CD8-positive, alpha-beta memory T cell (primary cell): Measurements from ENCODE around the gene PIK3R5. TPM values are rescaled to one million over a fixed set of nuclear protein-coding genes. Genes with fewer than 3 reads are reported as not detected.

Source experiments
- CTCF ChIA-PET: fragments of 350-600 bp; sonication (Branson Sonifier 250); formaldehyde crosslinking; loops from one replicate; lab custom pipeline; 2021; ENCODE audit warnings: antibody characterized with exemption; lab: Charles Lee
- POLR2A ChIA-PET: fragments of 350-600 bp; sonication (Branson Sonifier 250); formaldehyde crosslinking; loops from one replicate; lab custom pipeline; 2021; ENCODE audit warnings: antibody characterized with exemption; lab: Charles Lee
- DNase-seq, 5 donors: peaks; one replicate each; pipeline versions ENCODE4 v3.0.0 to v3.0.0-alpha.2; 2020 to 2022; ENCODE audit warnings: mixed read lengths in 1 of 5
- H3K27ac ChIP-seq: one replicate; pipeline ENCODE4 v1.7.0; 2013; ENCODE audit warnings: low read depth, mild to moderate bottlenecking, low read length, moderate library complexity
- H3K27me3 ChIP-seq: 2 replicates; pipeline ENCODE4 v1.7.0; 2013; ENCODE audit warnings: low read length, mild to moderate bottlenecking; ENCODE audit not compliant: insufficient read depth, poor library complexity, severe bottlenecking
- H3K36me3 ChIP-seq: 2 replicates; pipeline ENCODE4 v1.7.0; 2013; ENCODE audit warnings: mild to moderate bottlenecking, low read length, moderate library complexity; ENCODE audit not compliant: insufficient read depth
- H3K4me1 ChIP-seq: 2 replicates; pipeline ENCODE4 v1.7.0; 2013; ENCODE audit warnings: mild to moderate bottlenecking, low read length, moderate library complexity; ENCODE audit not compliant: insufficient read depth
- H3K4me3 ChIP-seq: 2 replicates; pipeline ENCODE4 v1.7.0; 2013; ENCODE audit warnings: mild to moderate bottlenecking, low read length
- H3K9me3 ChIP-seq: 2 replicates; pipeline ENCODE4 v1.7.0; 2013; ENCODE audit warnings: mild to moderate bottlenecking, low read length
- H3K27ac Mint-ChIP-seq, 8 donors: one replicate each; pipeline ENCODE4 v1.8.0; 2020 to 2021; ENCODE audit warnings: mixed read lengths in 8 of 8, mild to moderate bottlenecking in 6 of 8, inconsistent platforms in 3 of 8, moderate library complexity in 3 of 8
- H3K27me3 Mint-ChIP-seq, 2 donors: one replicate each; pipeline ENCODE4 v1.8.0; 2020 to 2021; ENCODE audit warnings: mixed read lengths in 2 of 2, mild to moderate bottlenecking in 1 of 2, moderate library complexity in 1 of 2
- H3K36me3 Mint-ChIP-seq, 3 donors: one replicate each; pipeline ENCODE4 v1.8.0; 2020 to 2021; ENCODE audit warnings: mixed read lengths in 3 of 3, inconsistent platforms in 1 of 3, mild to moderate bottlenecking in 1 of 3
- H3K4me1 Mint-ChIP-seq, 3 donors: one replicate each; pipeline ENCODE4 v1.8.0; 2020 to 2021; ENCODE audit warnings: mixed read lengths in 3 of 3, inconsistent platforms in 1 of 3, mild to moderate bottlenecking in 1 of 3
- H3K4me3 Mint-ChIP-seq, 7 donors: one replicate each; pipeline ENCODE4 v1.8.0; 2020 to 2021; ENCODE audit warnings: mixed read lengths in 7 of 7, mild to moderate bottlenecking in 6 of 7, moderate library complexity in 4 of 7, inconsistent platforms in 2 of 7
- H3K9me3 Mint-ChIP-seq, 5 donors: one replicate each; pipeline ENCODE4 v1.8.0; 2020 to 2022; ENCODE audit warnings: mixed read lengths in 5 of 5, mild to moderate bottlenecking in 3 of 5, moderate library complexity in 2 of 5, inconsistent platforms in 1 of 5
- polyA plus RNA-seq: library from polyadenylated mRNA; unstranded; fragments of 300-500 nt; fragmentation: Illumina TruSeq; gene quantifications from one replicate; pipeline ENCODE4 v1.2.3, GENCODE V29; 2021
- total RNA-seq, 2 experiments: library from RNA; stranded (reverse); gene quantifications; one replicate each; pipeline ENCODE4 v1.2.3, GENCODE V29; 2021

The PIK3R5 gene
- total and polyA plus RNA-seq, 3 experiments from 2014 or later: 28.6 to 71.6 (median 30.2) TPM

DNA sequence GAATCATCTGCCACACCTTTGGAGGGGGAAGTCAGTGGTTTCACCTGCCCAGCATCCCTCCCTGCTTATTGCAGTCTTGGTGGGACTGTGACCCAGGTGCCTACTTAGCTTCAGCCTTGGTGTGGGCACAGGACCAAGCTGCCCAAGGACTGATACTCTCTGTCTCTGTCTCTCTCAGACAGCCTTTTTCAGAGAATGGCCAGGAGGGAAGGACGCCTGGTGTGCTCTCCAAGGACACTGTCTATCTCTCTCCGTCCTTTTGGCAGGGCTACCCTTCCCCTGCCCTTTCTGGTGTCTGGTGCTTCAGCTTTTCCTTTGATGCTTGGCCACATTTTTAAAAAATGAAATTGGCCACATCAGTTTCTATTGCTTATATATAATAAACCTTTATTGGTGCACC is 117.6 kb downstream of the PIK3R5 start:
- CTCF ChIA-PET: no interaction called here

DNA sequence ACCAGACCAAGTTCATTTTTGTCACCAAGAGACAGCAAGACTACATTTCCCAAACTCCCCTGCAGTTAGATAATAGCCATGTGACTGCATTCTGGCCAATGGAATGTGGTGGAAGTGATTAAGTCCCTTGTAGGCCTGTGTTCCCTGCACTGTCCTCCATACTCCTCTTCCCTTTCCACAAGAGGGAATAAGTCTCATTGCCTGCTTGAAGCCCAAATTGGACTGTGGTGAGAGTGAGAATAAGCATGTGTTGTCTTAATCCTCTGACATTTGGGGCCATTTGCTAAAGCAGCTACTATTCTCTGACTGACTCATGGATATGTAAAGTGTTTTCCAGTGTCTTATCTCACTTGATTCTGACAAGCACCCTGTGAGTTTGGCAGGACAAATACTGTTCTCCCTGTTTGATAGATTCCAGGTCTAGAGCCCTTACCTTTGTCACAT is 118.7 kb downstream of the PIK3R5 start:
- Mint-ChIP-seq H3K27me3 (peaks cover 0 to 1% of the 10 kb centered on the region in 2 donors), H3K36me3 (peaks cover 0 to 6% (median 2%) of the 10 kb centered on the region in 3 donors), H3K9me3 (peaks cover 0 to 2% (median 0%) of the 10 kb centered on the region in 5 donors), H3K4me1 (peaks cover 0 to 2% (median 0%) of the 10 kb centered on the region in 3 donors), H3K27ac (peak overlapping the region in 1 of 8 donors; percentile 50), H3K4me3 (no peak overlapping the region)
- Histone ChIP-seq H3K27ac (no peak overlapping the region), H3K4me3 (no peak overlapping the region), H3K4me1 (no peaks in the 10 kb centered on the region), H3K9me3 (no peaks in the 10 kb centered on the region), H3K27me3 (no peaks in the 10 kb centered on the region), H3K36me3 (no peaks in the 10 kb centered on the region)
- no peak for DNase-seq
- ChIA-PET CTCF (no interaction called here), POLR2A (no interaction called here)

More for the DNA sequence above, 117.6 kb downstream of the PIK3R5 start:
- H3K36me3 Mint-ChIP-seq: peaks cover 0 to 6% (median 2%) of the 10 kb centered on the region in 3 donors
- peaks cover 0 to 1% of the 10 kb centered on the region in 2 donors for H3K27me3 Mint-ChIP-seq
- POLR2A ChIA-PET: no interaction called here
- DNase-seq: no peak
- H3K4me1 Mint-ChIP-seq: peaks cover 0 to 2% (median 0%) of the 10 kb centered on the region in 3 donors
- Histone ChIP-seq H3K36me3 (no peaks in the 10 kb centered on the region), H3K4me1 (no peaks in the 10 kb centered on the region), H3K4me3 (no peak overlapping the region), H3K27me3 (no peaks in the 10 kb centered on the region), H3K27ac (no peak overlapping the region), H3K9me3 (no peaks in the 10 kb centered on the region)
- H3K9me3 Mint-ChIP-seq: peaks cover 0 to 2% (median 0%) of the 10 kb centered on the region in 5 donors
- H3K4me3 Mint-ChIP-seq: no peak overlapping the region
- H3K27ac Mint-ChIP-seq: no peak overlapping the region

DNA sequence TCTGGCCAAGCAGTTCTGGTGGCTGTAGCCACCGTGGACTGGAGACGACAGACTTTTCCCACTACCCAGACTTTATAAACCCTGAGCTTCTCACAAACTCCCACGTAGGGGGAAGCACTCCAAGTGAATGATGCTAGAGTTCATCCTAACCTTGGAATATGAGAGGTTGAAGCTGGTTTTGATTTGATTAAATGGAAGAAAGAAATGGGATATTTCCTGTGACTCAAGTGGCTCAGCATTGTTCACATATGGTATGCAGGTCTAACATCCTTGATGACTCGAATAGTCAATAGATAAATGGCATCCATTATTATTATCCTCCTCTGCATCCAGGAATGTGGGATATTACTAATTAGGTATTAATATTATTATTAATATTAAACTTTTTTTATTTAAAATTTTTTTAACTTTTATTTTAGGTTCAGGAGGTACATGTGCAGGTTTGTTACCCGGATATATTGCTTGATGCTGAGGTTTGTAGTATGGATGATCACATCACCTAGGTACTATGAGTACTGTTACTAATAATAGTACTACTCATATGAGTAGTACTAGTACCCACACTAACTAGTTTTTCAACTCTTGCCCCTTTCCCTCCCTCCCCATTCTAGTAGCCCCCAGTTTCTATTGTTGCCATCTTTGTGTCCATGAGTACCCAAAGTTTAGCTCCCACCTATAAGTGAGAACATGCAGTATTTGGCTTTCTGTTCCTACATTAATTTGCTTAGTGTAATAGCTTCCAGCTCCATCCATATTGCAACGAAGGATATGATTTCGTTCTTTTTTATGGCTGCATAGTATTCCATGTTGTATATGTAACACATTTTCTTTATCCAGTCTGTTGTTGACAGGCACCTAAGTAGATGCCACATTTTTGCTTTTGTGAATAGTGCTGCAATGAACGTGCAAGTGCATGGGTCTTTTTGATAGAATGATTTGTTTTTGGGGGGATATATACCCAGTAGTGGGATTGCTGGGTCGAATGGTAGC is 121.0 kb downstream of the PIK3R5 start:
- Histone ChIP-seq H3K4me3 (no peak overlapping the region), H3K27ac (no peak overlapping the region), H3K36me3 (no peaks in the 10 kb centered on the region), H3K4me1 (no peaks in the 10 kb centered on the region), H3K9me3 (no peaks in the 10 kb centered on the region), H3K27me3 (no peaks in the 10 kb centered on the region)
- no peak overlapping the region for H3K4me3 Mint-ChIP-seq
- CTCF ChIA-PET: no interaction called here
- H3K36me3 Mint-ChIP-seq: peaks cover 0 to 6% (median 2%) of the 10 kb centered on the region in 3 donors
- H3K27ac Mint-ChIP-seq: no peak overlapping the region
- POLR2A ChIA-PET: no interaction called here
- DNase-seq: no peak
- H3K27me3 Mint-ChIP-seq: peaks cover 0 to 1% of the 10 kb centered on the region in 2 donors
- H3K4me1 Mint-ChIP-seq: peaks cover 0 to 2% (median 0%) of the 10 kb centered on the region in 3 donors
- H3K9me3 Mint-ChIP-seq: peaks cover 0 to 2% (median 0%) of the 10 kb centered on the region in 5 donors

GRCh38 chr17:8843344-8843743 is 122.2 kb downstream of the PIK3R5 start:
- Mint-ChIP-seq H3K27ac (no peak overlapping the region), H3K9me3 (peaks cover 0 to 2% (median 0%) of the 10 kb centered on the region in 5 donors), H3K4me3 (no peak overlapping the region), H3K27me3 (peaks cover 0 to 3% of the 10 kb centered on the region in 2 donors), H3K36me3 (peaks cover 0 to 6% (median 2%) of the 10 kb centered on the region in 3 donors), H3K4me1 (peaks cover 0 to 2% (median 0%) of the 10 kb centered on the region in 3 donors)
- no peak overlapping the region for H3K27ac ChIP-seq
- ChIA-PET CTCF (interaction anchor here (2.4 kb wide), 1 partner anchor 155 kb away, joined by 6 read pairs; no protein-coding TSS in a partner anchor), POLR2A (no interaction called here)
- DNase-seq: no peak
- no peaks in the 10 kb centered on the region for H3K27me3 ChIP-seq
- no peak overlapping the region for H3K4me3 ChIP-seq
- no peaks in the 10 kb centered on the region for H3K4me1 ChIP-seq
- no peaks in the 10 kb centered on the region for H3K9me3 ChIP-seq
- H3K36me3 ChIP-seq: no peaks in the 10 kb centered on the region

GRCh38 chr17:8841844-8842243 is 123.7 kb downstream of the PIK3R5 start:
- H3K4me3 Mint-ChIP-seq: no peak overlapping the region
- H3K4me1 Mint-ChIP-seq: no peaks in the 10 kb centered on the region
- Histone ChIP-seq H3K27ac (no peak overlapping the region), H3K27me3 (no peaks in the 10 kb centered on the region), H3K4me3 (no peak overlapping the region), H3K36me3 (no peaks in the 10 kb centered on the region), H3K4me1 (no peaks in the 10 kb centered on the region), H3K9me3 (no peaks in the 10 kb centered on the region)
- CTCF ChIA-PET: interaction anchor here (2.4 kb wide), 1 partner anchor 156 kb away, joined by 6 read pairs; no protein-coding TSS in a partner anchor
- no peak for DNase-seq
- peaks cover 0 to 13% (median 2%) of the 10 kb centered on the region in 3 donors for H3K36me3 Mint-ChIP-seq
- POLR2A ChIA-PET: no interaction called here
- H3K27me3 Mint-ChIP-seq: peaks cover 3 to 5% of the 10 kb centered on the region in 2 donors
- peaks cover 0 to 2% (median 0%) of the 10 kb centered on the region in 5 donors for H3K9me3 Mint-ChIP-seq
- H3K27ac Mint-ChIP-seq: peak overlapping the region in 1 of 8 donors; percentile 58

DNA sequence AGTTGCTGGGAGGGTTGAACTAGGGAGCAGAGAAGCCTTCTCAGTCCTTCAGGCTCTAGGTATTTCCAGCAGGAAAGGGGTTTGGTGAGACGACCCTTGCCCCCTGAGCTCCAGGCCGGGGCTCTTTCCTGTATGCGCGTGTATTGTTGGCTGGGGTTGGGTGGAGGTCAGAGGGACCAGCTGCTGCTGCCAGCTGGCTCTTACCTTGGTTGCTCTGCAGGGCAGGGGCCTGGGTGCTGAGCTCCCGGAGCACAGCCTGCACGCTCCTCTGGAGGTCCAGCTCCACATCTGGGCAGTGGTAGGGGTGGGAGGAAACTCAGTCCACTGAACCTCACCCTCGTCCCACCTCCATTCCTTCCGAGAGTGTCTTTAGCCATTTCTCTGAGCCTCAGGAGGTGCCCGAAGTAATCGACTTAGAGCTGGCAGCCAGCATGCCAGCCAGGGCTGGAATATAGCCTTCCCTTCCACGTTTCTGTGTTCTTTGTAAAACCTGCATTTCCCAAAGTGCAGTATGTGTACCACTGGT is 126.0 kb downstream of the PIK3R5 start:
- Histone ChIP-seq H3K27ac (no peak overlapping the region), H3K27me3 (no peaks in the 10 kb centered on the region), H3K9me3 (no peaks in the 10 kb centered on the region), H3K4me1 (no peaks in the 10 kb centered on the region), H3K36me3 (no peaks in the 10 kb centered on the region), H3K4me3 (no peak overlapping the region)
- peaks cover 3 to 5% of the 10 kb centered on the region in 2 donors for H3K27me3 Mint-ChIP-seq
- CTCF ChIA-PET: no interaction called here
- H3K9me3 Mint-ChIP-seq: no peaks in the 10 kb centered on the region
- peaks cover 0 to 7% (median 0%) of the 10 kb centered on the region in 3 donors for H3K36me3 Mint-ChIP-seq
- H3K4me3 Mint-ChIP-seq: no peak overlapping the region
- POLR2A ChIA-PET: no interaction called here
- H3K4me1 Mint-ChIP-seq: no peaks in the 10 kb centered on the region
- no peak overlapping the region for H3K27ac Mint-ChIP-seq
- no peak for DNase-seq

GRCh38 chr17:8838551-8839095 is 126.9 kb downstream of the PIK3R5 start:
- Histone ChIP-seq H3K27me3 (no peaks in the 10 kb centered on the region), H3K27ac (no peak overlapping the region), H3K9me3 (no peaks in the 10 kb centered on the region), H3K36me3 (no peaks in the 10 kb centered on the region), H3K4me1 (no peaks in the 10 kb centered on the region), H3K4me3 (no peak overlapping the region)
- DNase-seq: no peak
- CTCF ChIA-PET: no interaction called here
- POLR2A ChIA-PET: no interaction called here
- Mint-ChIP-seq H3K9me3 (no peaks in the 10 kb centered on the region), H3K4me3 (no peak overlapping the region), H3K27ac (no peak overlapping the region), H3K27me3 (peaks cover 1 to 5% of the 10 kb centered on the region in 2 donors), H3K4me1 (no peaks in the 10 kb centered on the region), H3K36me3 (peaks cover 0 to 11% (median 0%) of the 10 kb centered on the region in 3 donors)
